Fibroblast of the conjunctiva (primary cell): Measurements from ENCODE around the gene FGF18.
A peak's percentile ranks its signal among the peaks of the same experiment; 100 is the strongest.

Source experiments
- DNase-seq: peaks from one replicate; pipeline ENCODE4 v3.0.0-alpha.2; 2010; ENCODE audit warnings: low read depth

The FGF18 gene

DNA sequence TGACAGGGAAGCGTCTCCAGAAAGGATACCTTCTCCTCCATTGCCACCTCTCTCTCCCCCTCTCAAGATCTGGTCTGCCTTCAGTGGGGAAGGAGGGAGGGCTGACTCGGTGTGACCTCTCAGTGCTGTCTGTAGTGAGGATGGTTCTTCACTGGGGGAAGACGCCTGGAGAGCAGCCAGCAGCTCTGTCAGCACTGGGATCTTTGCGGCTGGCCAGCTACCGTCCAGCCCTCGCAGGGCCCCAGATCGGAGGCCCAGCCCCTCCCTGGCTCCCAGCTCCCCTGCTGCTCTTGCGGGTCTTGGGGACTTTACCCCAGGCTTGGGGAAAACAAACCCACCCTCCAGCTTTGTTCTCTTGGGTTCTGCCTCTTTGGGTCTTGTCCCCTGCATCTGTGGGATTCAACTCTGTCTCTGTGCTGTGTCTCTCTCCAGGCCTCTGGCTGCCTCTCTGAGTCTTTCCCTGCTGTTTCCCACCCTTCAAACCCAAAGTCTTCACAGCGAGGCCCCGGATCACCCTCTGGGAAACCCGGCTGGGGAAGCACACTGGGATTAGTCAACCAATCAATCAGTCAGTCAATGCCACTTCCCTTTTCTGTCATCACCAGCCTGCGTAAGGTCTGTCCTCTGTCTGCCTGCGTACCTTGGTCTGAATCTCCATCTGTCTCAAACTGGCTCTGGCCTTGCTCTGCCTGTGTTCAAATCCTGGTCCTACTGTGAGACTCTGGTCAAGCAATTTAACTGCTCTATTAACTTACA is 23.0 kb downstream of the FGF18 start:
- DNase-seq = no peak

DNA sequence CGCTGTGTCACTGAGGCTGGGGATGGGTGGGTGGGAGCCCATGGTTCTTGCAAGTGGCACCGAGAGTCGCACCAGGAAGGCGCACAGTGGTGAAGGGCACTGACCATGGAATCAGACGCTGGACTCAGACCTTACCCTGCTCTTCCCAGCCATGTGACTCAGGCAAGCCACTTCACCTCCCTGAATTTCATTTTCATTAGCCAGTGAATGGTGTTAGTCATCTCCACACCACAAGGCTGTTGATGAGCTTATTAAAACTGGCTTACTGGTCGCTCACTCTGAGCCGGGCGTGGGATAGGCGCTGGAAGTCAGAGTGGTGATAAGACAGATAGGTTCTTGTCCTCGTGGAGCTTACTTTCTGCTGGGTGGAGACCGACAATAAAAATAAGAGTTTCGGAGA is 25.1 kb downstream of the FGF18 start:
- DNase-seq = no peak

DNA sequence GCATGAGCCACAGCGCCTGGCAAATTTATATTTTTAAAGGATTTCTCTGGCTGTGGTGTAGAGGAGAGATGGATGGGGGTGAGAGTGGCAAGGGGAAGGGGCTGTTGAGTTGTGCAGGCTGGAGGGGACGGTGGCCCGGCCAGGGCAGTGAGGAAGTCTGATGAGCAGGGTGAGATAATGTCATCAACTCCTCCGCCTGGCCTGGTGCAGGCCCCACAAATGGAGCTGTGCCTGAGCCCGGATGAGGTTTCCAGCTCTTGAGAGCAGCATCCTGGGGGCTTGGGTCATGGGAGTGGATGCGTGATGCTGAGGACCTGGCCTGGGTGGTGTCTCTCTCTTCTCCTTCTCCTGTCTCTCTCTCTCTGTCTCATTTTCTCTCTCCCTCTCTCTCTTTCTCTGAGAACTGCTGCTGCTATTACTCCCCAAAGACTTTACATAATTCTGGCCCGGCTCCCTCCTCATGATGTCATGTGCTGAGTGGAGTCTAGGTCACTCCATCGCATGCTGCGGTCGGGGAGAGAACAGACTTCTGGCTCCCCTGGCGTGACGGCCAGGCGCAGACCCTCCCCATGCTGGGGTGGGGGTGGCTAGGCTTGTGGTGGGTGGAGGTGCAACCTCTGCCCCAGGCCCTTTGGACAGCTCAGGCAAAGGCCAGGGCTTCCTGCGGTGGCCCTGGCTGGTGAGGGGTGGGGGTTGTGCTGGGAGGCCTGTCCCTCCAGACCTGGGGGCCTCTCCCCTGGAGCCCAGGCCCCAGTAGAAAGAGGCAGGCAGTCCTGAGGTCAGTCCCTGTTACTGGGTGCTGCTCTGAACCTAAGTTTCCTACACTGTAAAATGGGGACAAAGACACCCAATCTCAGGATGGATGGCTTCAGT is 26.4 kb downstream of the FGF18 start:
- DNase-seq = peak; percentile 40

DNA sequence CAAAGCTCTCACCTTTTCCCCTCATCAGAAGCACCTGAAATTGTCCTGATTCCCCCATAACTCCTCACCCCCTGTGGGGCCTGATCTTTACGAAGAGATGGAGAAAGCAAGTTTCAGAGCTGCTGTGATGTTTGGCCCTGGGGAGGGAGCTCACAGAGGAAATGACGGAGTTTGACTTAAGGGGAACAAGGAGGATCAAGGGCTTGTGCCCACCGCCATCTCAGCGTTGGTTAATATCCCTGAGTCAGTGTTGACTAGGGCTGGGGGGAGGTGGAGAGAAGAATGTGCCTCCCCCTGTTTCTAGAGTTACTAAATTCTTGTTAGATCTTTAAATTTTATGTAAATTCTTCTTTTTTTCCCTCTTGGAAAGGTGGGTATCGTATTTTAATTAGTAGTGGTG is 27.8 kb downstream of the FGF18 start:
- no peak for DNase-seq

DNA sequence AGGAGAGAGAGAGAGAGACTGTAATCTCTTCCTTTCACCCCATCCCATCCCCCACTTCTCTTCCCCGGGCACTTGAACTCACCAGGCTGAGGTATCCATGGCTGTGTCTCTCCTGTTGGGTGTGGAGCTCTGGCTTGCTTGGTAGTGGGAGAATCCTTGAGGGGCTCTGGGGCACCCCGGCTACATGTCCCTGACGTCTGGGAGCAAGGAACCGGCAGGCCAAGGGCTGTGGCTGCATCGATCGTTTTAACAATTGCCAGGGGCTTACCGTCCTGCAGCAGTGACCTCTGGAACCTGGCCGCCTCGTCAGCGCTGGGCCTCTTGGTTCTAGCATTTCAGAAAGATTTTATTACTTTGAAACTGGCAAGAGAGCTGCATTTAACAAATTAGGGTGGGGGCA is 30.0 kb downstream of the FGF18 start:
- DNase-seq = no peak

DNA sequence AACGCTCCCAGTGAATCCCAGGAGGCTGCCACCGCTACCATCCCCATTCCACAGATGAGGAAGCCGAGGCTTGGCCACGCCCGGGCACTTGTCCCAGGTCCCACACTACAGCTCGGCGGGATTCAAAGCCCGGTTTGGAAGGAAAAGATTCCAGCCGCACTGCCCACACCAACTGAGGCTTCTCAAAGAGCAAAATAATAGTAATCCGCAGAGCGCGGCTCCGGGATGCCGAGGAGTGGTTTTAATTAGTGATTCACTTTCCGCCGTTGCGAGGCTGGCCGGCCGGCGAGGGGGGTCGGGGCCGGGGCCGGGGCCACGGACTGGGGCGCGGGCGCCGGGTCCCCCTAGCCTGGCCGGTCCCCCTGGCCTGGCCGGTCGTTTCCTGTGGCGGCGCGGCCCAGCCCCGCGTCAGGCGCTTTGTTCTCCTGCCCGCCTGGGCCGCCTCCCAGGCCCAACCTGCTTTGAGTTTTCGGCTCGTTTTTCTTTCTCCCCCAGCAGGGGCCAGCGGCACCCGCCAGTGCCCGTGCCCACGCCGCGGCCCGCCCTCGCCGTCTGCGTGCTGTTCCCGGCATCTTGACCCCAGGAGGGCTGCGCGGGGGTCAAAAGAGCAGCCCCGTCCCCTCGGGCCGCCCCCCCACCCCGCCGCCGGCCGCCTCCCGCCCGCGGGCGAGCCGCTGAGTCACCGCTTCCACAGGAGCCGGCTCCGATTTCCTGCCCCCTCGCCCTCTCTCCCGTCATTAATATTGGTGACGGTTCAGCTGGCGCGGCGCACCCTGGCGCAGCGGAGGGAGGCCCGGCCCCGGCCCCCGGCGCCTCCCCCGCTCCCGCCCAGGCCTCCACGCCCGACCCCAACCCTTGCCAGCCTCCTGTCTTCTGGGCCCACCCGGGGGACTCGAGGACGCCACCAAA is 31.2 kb downstream of the FGF18 start:
- peak; percentile 56 for DNase-seq

DNA sequence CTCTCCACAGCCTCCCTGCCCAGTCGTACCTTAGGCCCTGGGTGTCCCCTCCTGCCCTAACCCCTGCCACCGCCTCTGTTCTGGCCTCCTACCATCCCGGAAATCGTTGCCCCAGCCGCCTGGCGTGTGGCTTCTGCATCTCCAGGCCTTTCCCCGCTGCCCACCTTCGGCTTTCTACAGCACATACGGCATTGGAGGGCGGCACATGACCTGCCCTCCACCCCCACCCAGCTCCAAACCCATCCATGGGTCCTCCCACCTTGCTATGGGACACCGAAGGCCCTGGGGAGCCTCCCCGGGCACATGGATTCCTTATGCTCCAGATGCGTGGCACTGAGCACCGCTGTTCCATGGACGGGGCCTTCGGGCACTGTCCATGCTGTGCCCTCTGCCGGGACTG is 32.0 kb downstream of the FGF18 start:
- DNase-seq = no peak

DNA sequence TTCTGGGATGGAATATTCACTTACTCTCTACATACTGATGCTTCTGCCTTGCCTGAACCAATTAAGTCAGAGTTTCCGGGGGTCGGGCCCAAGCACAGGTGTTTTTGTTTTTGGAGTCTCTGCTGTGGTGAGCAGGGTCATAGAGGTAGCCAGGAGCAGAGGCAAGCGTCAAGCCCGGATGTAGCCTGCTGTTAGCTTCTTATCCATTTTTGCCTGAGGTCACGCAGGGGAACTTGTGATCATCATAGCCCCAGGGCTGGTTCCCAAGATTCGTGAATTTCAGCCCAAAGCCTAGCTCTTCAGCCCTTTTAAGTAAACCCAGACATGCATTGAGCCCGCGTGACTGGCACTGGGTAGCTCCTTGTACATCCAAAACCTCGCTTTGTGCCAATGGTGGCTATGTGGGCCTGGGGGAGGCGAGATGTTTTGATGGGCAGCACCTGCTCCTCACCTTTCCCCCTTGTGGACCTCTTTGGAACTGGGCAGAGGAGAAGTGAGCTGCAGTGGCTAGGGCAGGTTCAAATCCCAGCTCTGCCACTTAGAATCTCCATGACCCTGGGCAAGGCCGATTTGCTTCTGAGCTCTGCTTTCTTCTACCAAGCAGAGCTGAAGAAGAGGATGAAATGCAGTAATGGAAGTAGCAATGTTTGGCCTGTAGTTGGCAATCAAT is 33.7 kb downstream of the FGF18 start:
- no peak for DNase-seq

DNA sequence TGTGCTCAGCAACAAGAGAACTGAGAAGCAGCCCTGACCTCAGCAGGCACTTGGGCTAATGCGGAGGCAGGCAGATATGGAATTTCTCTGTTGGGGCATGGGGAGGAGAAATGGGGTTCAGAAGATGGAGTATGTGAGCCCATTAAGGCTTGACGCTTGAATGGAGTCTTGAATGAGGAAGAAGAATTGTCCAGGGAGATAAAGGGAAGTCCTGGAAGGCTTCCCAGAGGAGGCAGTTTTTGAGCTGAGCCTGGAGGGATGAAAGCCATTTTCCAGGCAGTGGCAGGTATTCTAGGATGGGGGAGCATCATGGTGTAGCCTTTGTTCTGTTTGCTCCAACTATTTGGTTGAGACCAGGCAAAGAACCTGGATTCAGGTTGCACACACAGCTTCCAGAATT is 34.5 kb downstream of the FGF18 start:
- no peak for DNase-seq

DNA sequence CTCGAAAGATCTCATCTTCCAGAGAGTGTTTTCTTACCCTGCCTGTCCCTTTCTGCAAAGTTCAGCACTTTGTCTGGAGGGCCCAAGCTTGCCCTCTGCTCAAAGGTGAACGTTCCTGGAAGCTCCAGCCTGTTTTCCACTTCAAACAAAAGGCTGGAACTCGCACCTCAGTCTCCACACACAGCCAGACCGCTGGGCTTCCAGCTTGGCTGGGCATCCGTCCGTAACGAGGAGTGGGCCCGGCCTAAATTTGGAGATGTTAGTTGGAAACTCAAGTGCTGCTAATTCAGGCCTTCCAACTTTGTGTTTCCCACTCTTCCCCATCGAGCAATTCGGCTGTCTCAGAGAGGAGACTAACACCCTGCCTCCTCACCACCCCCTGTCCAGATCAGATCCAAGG is 35.1 kb downstream of the FGF18 start:
- no peak for DNase-seq

DNA sequence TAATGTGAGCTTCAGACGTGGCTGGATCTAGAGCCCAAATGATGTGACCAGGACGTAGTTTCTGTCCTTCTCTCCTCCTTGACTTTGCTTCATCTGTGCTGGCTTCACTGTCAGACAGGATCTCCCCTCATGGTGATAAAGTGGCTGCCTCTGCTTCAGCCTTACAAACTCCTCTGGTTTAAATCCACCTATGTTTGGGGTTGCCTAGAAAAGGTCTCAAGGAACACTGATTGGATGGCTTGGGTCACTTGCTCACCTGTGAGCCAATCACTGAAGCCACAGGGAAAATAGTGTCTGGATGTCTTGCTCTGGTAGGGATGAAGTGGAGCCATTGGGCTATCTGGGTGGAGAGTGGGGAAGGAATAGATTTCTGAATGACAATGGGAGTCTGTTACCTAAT is 36.1 kb downstream of the FGF18 start:
- DNase-seq = no peak

DNA sequence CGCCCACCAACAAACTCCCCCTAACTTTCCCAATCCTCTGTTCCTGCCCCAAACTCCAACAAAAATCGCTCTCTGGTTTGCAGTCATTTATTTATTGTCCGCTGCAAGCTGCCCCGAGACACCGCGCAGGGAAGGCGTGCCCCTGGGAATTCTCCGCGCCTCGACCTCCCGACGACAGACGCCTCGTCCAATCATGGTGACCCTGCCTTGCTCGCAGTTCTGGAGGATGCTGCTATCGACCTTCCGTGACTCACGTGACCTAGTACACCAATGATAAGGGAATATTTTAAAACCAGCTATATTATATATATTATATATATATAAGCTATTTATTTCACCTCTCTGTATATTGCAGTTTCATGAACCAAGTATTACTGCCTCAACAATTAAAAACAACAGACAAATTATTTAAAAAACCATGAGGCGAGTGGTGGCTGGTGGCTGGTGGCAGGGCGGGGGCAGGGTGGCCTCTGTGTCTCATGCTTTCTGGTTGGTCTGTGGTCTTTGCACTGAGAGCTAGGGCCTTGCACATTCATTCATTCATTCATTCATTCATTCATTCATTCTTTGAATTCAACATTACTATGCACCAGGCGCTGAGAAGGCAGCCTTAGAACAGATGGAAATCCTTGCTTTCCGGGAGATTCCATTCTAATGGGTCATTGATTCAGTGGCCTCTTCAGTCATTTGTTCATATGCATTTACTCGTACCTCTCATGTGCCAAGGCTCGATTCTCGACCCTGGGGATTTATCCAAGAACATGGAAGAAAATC is 37.9 kb downstream of the FGF18 start:
- no peak for DNase-seq

DNA sequence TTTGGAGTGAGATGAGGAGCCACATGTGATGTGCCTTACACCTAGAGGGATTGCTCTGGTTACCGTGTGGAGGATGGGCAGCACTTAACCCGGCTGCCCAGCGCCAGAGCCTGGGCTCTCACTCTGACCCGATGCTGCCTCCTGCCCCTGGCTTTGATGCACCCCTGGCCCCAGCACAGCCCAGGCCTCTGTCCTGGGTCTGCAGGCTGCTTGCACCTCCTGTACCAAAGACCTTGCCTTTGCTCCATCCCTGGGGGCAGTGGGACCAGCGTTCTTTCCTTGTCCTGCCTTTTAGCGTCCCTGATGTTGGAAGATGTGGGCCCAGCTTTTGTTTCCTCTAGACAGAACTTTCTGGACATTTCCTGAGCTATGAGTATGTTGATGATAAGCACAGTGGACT is 40.4 kb downstream of the FGF18 start:
- DNase-seq = no peak

DNA sequence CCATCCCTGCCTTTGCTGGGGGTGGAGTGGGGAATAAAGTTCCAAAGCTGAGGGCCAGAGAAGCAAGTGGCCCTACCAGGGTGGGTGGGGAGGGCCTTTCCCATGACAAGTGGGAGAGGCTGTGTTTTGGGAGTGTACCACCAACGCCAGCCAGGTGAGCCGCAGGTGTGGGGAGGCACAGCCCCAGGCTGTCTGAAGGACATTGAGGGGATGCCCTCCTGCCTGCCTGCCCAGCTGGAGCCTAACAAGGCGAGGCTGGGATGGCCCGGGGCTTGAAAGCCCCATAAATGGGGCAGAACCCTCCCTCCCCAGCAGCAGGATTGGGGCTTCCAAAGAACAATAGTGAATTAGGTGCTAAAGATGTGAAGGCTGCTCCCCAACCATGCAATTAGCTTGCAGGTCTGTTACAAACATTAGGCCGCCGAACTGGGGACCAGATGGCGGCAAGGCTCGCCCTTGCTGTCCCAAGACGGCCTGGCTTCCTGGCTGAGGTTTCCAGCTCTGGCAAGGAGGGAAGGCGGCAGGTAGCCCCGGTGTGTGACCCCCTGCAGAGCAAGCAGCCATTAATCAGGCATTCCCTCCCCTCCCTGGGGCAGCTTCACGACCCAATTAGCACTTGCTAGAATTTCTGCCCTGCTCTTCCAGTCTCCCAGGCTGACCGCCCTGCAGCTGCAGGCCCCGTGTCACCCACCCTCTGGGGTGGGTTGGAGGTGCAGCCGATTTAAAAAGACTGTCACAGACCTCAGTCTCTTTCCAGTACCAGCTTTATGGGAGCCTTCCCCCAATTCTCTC is 42.9 kb downstream of the FGF18 start:
- no peak for DNase-seq

DNA sequence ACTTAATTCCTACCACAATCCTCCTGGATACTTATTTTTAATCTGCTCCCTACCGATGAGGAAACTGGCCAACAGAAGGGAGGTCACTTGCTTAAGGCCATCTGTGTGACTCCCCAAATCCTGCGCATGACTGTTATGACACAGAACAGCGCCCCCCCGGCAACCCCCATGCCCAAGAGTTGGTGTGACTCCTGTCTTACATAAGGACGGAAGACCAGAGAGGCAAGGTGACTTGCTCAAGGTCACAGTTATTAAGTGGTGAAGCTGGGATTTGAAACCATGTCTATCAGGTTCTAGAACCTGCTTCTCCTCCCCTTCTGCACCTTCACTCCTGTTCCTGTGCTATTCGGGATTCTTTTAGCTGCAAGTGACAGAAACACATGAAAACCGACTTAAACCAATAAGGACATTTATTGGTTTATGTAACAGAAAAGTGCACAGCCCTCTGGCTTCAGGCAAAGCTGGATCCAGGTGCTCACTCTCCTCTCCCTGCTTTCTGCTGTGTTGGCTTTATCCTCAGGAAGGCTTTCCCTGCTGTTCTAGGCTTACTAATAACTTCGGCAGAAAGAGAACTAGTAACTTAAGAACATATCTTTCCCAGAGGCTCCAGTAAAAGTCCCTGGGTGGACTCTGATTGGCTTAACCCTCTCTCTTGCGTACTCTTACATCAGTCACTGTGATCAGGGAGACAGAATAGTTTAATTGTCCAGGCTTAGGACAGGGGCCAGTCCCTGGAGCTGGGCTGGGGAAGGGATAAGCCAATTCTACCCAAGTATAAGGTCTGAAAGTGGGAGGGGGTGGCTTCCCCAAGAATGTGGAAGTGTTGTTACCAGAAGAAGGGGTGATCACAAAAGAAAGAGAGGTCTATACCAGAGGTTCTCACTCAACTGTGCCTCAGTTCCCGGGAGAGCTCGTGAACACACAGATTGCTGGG is 43.7 kb downstream of the FGF18 start:
- DNase-seq = peak; percentile 59

DNA sequence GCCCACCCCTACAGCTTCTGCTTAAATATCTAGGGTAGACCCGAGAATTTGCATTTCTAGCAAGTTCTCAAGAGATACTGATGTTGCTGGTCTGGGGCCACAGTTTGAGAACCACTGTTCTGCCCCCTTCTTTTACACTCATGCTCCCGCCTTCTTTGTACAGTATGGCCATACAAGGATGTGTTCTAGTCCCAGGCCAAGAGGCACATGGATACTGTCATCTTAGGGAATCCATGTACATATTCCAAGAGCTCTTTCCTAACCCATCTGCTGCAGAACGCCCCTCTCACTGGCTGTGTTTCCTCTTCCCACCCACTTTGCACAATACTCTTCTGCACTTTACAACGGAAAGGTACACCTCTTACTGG is 44.4 kb downstream of the FGF18 start:
- DNase-seq = no peak

DNA sequence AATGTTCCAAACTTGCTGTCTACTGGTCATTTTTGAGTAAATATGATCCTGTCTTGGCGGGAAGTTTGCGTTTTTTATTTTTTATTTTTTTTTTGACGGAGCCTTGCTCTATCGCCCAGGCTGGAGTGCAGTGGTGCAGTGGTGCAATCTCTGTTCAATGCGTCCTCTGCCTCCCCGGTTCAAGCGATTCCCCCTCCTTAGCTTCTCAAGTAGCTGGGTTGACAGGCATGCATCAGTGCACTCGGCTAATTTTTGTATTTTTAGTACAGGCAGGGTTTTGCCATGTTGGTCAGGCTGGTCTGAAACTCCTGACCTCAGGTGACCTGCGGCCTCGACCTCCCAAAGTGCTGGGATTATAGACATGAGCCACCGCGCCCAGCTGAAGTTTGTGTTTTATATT is 45.4 kb downstream of the FGF18 start:
- no peak for DNase-seq

DNA sequence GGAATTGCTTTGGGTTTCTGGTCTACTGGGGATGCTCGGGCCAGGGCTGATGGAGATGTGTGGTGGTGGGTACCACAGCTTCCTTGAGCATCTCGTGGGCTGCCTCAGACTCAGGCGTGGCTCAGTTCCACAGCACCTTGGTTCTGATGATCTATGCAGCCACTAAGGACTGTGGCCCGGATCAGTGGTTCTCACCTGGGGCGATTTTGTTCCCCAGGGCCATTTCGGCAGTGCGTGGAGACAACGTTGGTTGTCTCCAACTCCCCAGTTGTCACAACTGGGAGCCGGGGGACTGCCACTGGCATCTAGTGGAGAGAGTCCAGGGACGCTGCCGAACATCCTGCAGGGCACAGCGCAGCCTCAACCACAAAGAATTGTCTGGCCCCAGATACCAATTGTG is 47.7 kb downstream of the FGF18 start:
- DNase-seq = no peak

DNA sequence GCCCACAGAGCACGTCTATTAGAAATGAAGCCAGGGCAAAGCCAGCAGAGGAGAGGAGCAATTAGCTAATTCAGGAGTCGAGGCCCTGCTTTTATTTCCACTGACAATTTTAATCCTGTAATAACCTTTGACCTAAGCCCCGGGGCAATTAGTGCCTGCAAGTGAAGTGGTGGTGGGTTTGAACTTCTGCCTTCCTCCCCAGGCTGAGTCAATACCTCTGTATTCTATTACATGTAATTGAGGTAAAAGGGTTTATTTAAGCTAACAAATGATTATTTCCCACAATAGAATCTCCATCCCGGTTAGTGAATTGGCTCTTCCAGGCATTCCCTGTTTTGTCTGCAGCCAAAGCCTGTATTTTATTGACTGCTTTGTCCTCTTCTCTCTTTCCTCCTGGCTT is 49.9 kb downstream of the FGF18 start:
- no peak for DNase-seq
